Measurements from ENCODE around the gene RSPH1. TPM values are rescaled to one million over a fixed set of nuclear protein-coding genes. Genes with fewer than 3 reads are reported as not detected.

The RSPH1 gene
- polyA plus RNA-seq, 2 of the 4 experiments (the other 2 are of a cell fraction): 0.71 to 0.85 TPM

DNA sequence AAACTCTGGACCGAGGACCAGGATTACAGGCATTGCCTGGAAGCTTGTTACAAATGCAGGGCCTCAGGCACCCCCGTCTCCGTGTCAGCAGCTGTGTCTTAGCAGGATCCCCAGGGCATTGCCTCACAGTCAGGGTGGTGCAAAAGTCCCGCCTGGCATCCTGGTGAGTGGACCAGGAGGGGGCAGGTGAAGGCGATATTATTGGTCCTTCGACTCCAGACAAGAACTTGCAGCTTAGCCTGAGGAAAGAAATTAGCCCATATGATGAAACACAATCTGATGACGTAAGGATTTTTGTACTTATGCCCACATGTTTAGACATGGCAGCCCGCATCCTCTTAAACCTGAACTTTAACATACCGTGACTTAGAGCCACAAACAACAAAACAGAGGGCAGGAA lies 40.8 kb downstream of the RSPH1 start:
- no peak for FAIRE-seq
- no peak for ATAC-seq
- CTCF ChIA-PET: interaction anchor here (1.2 kb wide), 2 partner anchors 12 to 73 kb away, joined by 4 read pairs; no protein-coding TSS in a partner anchor
- Histone ChIP-seq H3K27ac (no peak overlapping the region), H3K4me2 (no peak overlapping the region), H3K4me3 (no peak overlapping the region), H3K4me1 (peaks cover 3% of the 10 kb centered on the region; the same call in 1 of the 3 replicates), H3K9me3 (no peaks in the 10 kb centered on the region)
- POLR2A ChIA-PET: no interaction called here
- no peak for DNase-seq (ENCODE audit: low read depth in 1 of 2, low spot score in 1 of 2)
- TF ChIP-seq RARB (CRISPR knock-in tag; IDR thresholded peaks at IDR 0.05) (no peak), POLR2A (IDR thresholded peaks at IDR 0.05; ENCODE audit: low read length) (no peak), MAZ (IDR thresholded peaks at IDR 0.05; ENCODE audit: borderline replicate concordance, low read depth, low read length) (no peak), HEYL (CRISPR knock-in tag; IDR thresholded peaks at IDR 0.05) (no peak), RAD21 (conservative IDR thresholded peaks at IDR 0.05 in 1 of 2, IDR thresholded peaks at IDR 0.05 in 1 of 2) (no peak), CBX8 (IDR thresholded peaks at IDR 0.05) (no peak)
- TF ChIP-seq, protein P1, sequence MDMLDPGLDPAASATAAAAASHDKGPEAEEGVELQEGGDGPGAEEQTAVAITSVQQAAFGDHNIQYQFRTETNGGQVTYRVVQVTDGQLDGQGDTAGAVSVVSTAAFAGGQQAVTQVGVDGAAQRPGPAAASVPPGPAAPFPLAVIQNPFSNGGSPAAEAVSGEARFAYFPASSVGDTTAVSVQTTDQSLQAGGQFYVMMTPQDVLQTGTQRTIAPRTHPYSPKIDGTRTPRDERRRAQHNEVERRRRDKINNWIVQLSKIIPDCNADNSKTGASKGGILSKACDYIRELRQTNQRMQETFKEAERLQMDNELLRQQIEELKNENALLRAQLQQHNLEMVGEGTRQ (IDR thresholded peaks at IDR 0.05): no peak
- WGBS (ENCODE audit: missing lambda C conversion rate): 72% methylated on average over 9 of the region's 9 CpGs

DNA sequence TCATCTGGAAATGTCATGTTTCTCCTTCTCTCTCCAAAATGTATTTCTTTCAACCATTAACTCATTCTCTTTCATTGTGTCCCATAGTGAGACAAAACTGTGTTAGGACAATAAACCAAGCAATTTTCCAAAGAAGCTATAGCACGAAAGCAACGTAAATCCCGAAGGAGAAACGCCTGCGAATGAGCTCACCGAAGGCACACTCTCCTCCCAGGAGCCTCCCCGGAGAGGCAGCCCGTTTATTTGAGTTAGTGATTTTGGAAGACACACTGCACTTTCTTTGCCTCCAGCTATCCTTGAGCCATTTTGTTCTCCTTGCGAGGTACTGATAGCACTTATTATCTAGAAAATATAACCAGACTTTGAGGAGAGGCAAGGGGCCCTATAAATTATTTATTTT lies 41.2 kb downstream of the RSPH1 start:
- FAIRE-seq: no peak
- Histone ChIP-seq H3K4me3 (no peak overlapping the region), H3K4me2 (no peak overlapping the region), H3K4me1 (peaks cover 4% of the 10 kb centered on the region; the same call in 1 of the 3 replicates), H3K9me3 (no peaks in the 10 kb centered on the region), H3K27ac (no peak overlapping the region)
- no peak for DNase-seq (ENCODE audit: low read depth in 1 of 2, low spot score in 1 of 2)
- no peak for TF ChIP-seq CBX8 (IDR thresholded peaks at IDR 0.05)
- TF ChIP-seq JUNB (IDR thresholded peaks at IDR 0.05): no peak
- TF ChIP-seq NFE2L2 (conservative IDR thresholded peaks at IDR 0.05; ENCODE audit: low read length): no peak
- TF ChIP-seq HOXB5 (CRISPR knock-in tag; IDR thresholded peaks at IDR 0.05): no peak
- TF ChIP-seq NPAS2 (CRISPR knock-in tag; IDR thresholded peaks at IDR 0.05; ENCODE audit: borderline replicate concordance): no peak
- TF ChIP-seq HEYL (CRISPR knock-in tag; IDR thresholded peaks at IDR 0.05): no peak
- no peak for TF ChIP-seq MAFK (IDR thresholded peaks at IDR 0.05; ENCODE audit: partially characterized antibody)
- TF ChIP-seq, protein P2, sequence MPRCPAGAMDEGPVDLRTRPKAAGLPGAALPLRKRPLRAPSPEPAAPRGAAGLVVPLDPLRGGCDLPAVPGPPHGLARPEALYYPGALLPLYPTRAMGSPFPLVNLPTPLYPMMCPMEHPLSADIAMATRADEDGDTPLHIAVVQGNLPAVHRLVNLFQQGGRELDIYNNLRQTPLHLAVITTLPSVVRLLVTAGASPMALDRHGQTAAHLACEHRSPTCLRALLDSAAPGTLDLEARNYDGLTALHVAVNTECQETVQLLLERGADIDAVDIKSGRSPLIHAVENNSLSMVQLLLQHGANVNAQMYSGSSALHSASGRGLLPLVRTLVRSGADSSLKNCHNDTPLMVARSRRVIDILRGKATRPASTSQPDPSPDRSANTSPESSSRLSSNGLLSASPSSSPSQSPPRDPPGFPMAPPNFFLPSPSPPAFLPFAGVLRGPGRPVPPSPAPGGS (IDR thresholded peaks at IDR 0.05): no peak
- TF ChIP-seq, protein P3, sequence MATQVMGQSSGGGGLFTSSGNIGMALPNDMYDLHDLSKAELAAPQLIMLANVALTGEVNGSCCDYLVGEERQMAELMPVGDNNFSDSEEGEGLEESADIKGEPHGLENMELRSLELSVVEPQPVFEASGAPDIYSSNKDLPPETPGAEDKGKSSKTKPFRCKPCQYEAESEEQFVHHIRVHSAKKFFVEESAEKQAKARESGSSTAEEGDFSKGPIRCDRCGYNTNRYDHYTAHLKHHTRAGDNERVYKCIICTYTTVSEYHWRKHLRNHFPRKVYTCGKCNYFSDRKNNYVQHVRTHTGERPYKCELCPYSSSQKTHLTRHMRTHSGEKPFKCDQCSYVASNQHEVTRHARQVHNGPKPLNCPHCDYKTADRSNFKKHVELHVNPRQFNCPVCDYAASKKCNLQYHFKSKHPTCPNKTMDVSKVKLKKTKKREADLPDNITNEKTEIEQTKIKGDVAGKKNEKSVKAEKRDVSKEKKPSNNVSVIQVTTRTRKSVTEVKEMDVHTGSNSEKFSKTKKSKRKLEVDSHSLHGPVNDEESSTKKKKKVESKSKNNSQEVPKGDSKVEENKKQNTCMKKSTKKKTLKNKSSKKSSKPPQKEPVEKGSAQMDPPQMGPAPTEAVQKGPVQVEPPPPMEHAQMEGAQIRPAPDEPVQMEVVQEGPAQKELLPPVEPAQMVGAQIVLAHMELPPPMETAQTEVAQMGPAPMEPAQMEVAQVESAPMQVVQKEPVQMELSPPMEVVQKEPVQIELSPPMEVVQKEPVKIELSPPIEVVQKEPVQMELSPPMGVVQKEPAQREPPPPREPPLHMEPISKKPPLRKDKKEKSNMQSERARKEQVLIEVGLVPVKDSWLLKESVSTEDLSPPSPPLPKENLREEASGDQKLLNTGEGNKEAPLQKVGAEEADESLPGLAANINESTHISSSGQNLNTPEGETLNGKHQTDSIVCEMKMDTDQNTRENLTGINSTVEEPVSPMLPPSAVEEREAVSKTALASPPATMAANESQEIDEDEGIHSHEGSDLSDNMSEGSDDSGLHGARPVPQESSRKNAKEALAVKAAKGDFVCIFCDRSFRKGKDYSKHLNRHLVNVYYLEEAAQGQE (IDR thresholded peaks at IDR 0.05): no peak
- TF ChIP-seq, protein P4, sequence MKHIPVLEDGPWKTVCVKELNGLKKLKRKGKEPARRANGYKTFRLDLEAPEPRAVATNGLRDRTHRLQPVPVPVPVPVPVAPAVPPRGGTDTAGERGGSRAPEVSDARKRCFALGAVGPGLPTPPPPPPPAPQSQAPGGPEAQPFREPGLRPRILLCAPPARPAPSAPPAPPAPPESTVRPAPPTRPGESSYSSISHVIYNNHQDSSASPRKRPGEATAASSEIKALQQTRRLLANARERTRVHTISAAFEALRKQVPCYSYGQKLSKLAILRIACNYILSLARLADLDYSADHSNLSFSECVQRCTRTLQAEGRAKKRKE (CRISPR knock-in tag; IDR thresholded peaks at IDR 0.05; ENCODE audit: low read depth): no peak
- no peak for TF ChIP-seq SMC3 (IDR thresholded peaks at IDR 0.05)
- TF ChIP-seq BHLHE40 (IDR thresholded peaks at IDR 0.05; ENCODE audit: low read depth, low read length): no peak
- POLR2A ChIA-PET: no interaction called here
- no peak for ATAC-seq
- whole genome bisulfite sequencing (ENCODE audit: missing lambda C conversion rate): 73% methylated on average over 9 of the region's 9 CpGs
- CTCF ChIA-PET: interaction anchor here (1.2 to 1.5 kb wide), 3 partner anchors 13 to 117 kb away, joined by 4 to 5 read pairs (median 4); no protein-coding TSS in a partner anchor
